GM19397 (cell line): Measurements from ENCODE around the gene RASGRP4.
"Not testable (repeated sequence)": the region's sequence is repeated elsewhere in the genome, so short reads cannot be mapped to it uniquely, and the experiment has no call there.

Experiments
- ATAC-seq: cut with Tn5 transposase; IDR thresholded peaks from one replicate; pipeline ENCODE4 v1.9.1; 2021; ENCODE audit warnings: mild to moderate bottlenecking, moderate library complexity; ENCODE audit not compliant: unreplicated experiment

Gene RASGRP4

DNA sequence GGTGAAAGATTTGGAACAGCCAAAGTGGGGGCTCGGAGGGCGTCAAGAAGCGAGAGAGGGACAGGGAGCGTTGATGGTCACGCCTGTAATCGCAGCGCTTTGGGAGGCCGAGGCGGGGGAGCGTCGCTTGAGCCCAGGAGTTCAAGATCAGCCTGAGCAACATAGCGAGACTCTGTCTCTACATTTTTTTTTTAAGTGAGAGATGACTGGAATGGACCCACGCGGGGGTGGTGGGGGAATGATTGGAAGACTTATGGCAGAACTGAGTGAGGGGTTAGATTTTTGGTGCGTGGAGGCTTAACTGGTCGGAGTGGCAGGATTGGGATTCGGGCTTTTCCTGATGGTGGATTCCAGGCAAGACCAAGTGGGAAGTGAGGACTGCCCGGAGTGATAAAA is 50.9 kb downstream of the RASGRP4 start:
- ATAC-seq, result no peak

DNA sequence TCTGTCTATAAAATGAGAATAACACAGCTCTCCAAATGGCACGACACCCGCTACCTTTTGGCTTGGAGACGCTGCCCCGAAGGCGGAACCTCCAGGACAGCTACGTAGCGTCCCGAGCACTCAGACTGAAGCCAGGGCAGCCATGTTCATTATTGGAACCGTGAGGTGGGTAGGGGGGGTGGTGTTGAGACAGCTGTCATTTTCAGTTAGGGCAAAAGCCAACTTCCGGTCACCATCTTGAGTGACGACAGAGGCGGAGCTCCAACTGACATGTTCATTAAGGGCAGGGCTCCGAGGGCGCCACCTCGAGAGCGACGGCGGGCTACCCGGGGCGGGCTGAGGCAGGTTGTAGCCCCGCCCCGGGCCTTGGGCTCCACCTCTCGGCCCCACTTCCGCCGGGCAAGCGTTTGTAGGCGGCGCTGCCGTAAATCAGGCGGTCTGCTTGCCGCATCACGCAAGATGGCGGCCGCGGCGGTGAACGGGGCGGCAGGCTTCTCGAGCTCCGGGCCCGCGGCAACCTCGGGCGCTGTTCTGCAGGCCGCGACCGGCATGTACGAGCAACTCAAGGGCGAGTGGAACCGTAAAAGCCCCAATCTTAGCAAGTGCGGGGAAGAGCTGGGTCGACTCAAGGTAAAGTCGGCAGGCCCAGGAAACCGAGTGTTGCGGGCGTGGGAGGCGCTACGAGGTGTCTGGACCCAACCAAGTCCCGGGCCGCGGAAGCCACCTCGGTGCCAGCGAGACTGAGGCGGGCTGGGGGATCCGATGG is 51.5 kb downstream of the RASGRP4 start, which contains the start of gene PSMD8:
PSMD8 (plus strand) TSS at position 240 of the 766 bp plus-strand sequence; CDS start at position 271, 31 bp downstream.
- peak; percentile 95 for ATAC-seq

DNA sequence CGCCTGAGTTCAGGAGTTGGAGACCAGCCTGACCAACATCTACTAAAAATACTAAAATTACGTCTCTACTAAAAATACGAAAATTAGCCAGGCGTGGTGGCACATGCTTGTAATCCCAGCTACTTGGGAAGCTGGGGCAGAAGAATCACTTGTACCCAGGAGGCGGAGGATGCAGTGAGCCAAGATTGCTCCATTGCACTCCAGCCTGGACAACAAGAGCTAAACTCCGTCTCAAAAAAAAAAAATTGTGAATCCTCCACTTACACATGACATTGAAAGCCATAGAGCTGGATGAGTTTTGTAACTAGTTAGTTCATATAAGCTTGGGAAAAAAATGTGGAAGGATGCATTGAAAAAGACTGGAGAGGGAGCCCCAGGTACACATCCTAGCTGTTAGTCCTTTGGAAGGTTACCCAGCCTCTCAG is 52.1 kb downstream of the RASGRP4 start:
- ATAC-seq, result no peak

DNA sequence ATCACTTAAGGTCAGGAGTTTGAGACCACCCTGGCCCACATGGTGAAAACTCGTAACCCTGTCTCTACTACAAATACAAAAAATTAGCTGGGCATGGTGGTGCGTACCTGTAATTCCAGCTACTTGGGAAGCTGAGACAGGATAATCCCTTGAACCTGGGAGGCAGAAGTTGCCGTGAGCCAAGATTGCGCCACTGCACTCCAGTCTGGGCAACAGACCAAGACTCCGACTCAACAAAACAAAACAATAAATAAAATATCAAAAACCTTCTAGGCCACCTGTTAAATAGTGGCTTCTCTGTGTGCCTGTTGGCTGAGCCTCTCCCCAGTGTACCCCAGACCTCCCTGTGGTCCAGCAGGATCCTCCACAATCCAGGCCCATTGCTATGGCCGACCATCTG is 54.9 kb downstream of the RASGRP4 start:
- ATAC-seq, result no peak

DNA sequence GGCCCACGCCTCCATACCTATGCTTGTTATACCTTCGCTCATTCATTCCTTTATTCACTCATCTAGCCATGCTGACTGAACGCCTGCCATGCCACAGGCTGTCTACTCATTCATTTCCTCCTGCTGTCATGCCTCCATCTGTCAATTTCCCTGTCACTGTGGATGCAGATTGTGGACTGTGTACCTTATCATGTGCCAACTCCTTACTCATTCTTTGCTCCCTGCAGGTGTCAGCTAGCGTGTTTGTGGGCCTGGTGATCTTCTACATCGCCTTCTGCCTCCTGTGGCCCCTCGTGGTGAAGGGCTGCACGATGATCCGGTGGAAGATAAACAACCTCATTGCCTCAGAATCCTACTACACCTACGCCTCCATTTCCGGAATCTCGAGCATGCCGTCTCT is 55.7 kb downstream of the RASGRP4 start:
- ATAC-seq, result no peak

DNA sequence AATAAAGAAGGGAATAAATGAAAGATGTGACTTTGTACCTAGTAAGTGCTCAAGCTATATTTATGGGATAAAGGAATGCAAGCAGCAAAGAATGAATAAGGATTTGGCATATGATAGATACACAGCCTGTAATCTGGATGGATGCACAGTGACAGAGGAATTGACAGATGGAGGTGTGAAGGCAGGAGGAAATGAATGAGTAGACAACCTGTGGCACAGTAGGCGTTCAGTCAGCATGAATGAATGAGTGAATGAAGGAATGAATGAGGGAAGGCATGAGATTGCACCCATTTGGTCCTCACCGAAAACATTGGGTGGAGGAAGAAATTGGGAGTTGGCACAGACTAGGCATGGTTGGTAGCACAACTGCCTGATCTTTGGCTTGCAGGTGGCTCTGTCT is 56.4 kb downstream of the RASGRP4 start:
- ATAC-seq, result no peak

DNA sequence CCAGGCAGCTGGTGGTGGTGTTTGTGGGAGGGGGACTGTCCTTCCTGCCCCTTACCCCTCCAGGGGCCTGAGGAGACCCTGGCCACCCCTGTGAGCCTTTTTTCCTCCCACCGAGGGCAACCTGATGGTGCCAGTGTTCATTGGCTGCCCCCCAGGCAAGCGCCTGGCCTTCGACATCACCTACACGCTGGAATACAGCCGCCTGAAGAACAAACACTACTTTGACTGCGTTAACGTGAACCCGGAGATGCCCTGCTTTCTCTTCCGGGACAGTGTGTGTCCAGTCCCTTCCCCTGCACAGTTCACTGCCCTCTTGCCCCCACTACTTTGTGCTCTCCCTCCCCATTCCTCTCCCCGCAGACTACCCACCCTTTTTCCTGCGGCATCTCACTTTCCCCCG is 59.0 kb downstream of the RASGRP4 start:
- no peak for ATAC-seq

DNA sequence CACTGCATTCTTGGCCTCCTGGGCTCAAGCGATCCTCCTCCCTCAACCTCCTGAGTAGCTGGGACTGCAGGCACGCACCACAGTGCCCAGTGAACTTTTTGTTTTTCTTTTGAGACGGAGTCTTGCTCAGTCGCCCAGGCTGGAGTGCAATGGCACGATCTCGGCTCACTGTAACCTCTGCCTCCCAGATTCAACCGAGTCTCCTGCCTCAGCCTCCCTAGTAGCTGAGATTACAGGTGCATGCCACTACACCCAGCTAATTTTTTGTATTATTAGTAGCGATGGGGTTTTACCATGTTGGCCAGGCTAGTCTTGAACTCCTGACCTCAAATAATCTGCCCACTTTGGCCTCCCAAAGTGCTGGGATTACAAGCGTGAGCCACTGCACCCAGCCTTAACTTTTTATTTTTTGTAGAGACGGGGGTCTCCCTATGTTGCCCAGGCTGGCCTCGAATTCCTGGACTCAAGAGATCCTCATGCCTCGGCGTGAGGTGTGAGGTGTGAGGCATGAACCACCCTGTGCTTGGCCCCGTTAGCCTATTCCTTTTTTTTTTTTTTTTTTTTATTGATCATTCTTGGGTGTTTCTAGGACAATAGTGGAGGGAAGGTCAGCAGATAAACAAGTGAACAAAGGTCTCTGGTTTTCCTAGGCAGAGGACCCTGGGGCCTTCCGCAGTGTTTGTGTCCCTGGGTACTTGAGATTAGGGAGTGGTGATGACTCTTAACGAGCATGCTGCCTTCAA is 62.9 kb downstream of the RASGRP4 start:
- ATAC-seq, result not testable (repeated sequence)

DNA sequence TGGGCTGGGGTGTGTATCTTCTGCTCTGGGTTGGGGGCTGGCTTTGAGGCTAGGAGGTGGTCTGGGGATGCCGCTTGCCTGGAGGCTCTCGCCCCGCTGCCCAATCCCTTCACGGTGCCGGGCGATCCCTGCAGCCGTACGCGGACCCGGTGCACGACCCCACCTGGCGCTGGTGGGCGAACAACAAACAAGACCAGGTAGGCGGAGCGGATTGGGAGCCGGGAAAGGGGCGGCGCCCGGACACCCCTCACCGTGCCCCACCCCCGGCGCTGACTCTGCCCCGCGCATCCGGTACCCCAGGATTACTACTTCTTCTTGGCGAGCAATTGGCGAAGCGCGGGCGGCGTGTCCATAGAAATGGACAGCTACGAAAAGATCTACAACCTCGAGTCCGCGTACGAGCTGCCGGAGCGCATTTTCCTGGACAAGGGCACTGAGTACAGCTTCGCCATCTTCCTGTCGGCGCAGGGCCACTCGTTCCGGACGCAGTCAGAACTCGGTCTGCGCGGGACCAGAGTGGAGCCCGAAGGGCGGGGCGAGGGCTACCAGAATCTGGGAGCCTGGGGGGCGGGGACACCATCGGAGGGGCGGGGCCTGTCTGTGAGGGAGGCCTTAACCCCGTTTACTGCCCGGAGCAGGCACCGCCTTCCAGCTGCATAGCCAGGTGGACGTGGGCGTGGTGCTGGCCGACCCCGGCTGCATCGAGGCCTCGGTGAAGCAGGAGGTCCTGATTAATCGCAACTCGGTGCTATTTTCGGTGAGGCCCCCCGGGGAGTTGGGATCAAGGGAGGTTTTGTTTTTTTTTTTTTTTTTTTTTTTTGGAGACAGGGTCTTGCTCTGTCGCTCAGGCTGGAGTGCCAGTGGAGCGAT is 63.7 kb downstream of the RASGRP4 start:
- ATAC-seq, result peak; percentile 25

DNA sequence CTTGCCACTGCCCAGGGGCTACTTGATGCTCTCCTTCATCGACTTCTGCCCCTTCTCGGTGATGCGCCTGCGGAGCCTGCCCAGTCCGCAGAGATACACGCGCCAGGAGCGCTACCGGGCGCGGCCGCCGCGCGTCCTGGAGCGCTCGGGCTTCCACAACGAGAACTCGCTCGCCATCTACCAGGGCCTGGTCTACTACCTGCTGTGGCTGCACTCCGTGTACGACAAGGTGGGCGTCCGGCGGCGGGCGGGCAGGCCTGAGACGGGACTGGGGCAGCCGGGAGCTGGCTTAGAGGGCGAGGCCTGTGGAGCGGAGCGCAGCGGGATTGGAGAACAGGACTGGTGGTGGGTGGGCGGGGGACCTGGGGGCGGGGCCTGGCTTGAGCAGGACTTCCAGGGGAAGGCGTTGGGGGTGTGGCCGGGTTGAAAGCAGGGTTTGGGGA is 64.4 kb downstream of the RASGRP4 start:
- ATAC-seq, result peak; percentile 60

DNA sequence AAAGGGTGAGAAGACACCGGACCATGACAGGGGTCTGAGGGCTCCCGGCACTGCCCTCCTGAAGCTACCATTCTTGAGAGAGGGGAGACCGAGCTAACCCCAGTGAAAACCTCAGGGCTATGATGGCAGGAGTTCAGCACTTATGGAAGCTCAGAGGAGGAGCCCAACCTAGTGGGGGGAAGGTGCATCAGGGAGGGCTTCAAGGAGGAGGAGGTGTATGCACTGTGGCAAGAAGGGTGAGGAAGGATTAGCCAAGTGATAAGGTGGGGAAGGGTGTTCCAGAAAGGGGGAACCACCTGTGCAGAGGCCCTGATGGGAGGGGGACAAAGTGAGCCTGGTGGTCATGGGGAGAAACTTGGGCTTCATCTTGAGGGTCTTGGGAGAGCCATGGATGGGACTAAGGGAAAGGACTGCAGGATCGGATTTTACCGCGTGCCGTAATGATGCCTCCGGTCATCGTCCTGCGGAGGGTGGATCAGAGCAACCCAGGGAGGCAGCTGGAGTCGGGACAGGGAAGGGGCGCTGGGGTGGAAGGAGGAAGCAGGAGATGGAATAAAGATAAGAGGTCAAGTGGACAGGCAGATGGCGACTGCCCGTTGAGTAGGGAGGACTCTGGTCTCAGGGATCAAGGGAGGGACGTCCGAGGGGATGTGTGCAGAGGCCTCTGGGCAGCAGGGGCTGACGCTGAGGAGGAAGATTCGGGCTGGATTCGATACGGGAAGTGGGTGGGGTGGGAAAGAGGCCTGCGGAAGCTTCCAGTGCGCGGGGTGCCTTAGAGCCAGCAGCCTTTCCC is 65.0 kb downstream of the RASGRP4 start:
- no peak for ATAC-seq

DNA sequence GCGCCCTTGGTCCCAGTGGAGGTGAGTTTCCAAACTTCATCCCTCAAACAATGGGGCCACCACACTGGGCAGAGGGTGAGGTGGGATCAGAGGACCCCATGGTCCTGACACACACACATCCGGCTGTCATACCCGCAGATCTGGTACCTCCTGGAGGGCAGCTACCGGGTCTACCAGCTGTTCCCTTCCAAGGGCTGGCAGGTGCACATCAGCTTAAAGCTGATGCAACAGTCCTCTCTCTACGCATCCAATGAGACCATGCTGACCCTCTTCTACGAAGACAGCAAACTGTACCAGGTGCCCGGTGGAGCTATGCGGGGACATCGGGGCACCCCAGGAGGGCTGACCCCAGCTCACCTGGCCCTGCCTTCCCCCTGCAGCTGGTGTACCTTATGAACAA is 65.7 kb downstream of the RASGRP4 start:
- ATAC-seq, result no peak

DNA sequence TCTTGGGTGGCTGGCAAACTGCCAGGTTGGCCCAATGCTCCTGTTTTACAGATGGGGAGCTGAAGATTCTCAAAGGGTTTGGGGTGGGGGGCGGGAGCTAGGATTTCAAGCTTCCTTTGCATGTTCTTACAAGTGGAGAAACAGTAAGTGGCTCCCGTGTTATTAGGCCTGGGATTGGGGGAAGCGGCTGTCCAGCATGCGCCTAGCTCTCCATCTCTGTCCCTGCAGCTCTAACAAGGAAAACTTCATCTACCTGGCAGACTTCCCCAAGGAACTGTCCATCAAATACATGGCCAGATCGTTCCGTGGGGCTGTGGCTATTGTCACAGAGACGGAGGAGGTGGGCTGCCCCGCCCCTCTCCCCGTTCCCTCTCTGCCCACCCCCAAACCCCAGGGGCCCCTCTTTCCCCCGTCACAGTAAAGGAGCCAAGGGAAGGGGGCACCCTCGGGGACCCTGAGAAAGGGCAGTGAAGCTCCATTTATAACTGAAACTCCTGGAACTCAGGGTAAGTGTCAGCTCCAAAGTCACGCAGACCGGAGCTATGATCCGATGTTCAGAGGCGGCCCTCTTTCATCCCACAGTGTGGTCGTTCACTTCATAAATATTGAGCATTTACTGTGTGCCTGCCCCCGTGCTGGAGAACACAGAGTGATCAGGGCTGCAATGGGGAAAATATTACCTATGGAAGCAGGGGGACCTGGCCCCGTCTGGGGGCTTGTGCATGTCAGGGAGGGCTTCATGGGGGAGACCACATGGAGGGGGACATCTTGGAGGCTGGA is 66.6 kb downstream of the RASGRP4 start:
- no peak for ATAC-seq
